DOHH2 (cell line): ENCODE results near the gene PPP1R1B.

Experiments
- CTCF ChIP-seq: fragments of 200-600 bp; sonication (generic); IDR thresholded peaks from one replicate; pipeline ENCODE4 v1.5.1; 2014; ENCODE audit warnings: antibody characterized with exemption, mild to moderate bottlenecking, low read depth, low read length; ENCODE audit not compliant: poor library complexity, severe bottlenecking
- EZH2phosphoT487 ChIP-seq: fragments of 200-600 bp; sonication (generic); IDR thresholded peaks from 2 replicates; pipeline ENCODE4 v1.6.1; 2017; ENCODE audit warnings: borderline replicate concordance, mild to moderate bottlenecking, antibody characterized with exemption, low read length, moderate library complexity, mixed read lengths

GRCh38 chr17:39602533-39603303 is 24.0 kb upstream of the PPP1R1B start:
- 0 out of 2 replicates have a peak, but pooled peaks have one; percentile 82 for TF ChIP-seq EZH2phosphoT487
- TF ChIP-seq CTCF: no peak
